ENCODE data around the gene KRT40. TPM values are rescaled to one million over a fixed set of nuclear protein-coding genes. Genes with fewer than 3 reads are reported as not detected.

Gene KRT40
- polyA plus RNA-seq, 3 donors, result not detected

- no peak for TF ChIP-seq CTCF (IDR thresholded peaks at IDR 0.05)
- Histone ChIP-seq H2AFZ (ENCODE audit: insufficient read depth, low read depth, low read length, poor library complexity, severe bottlenecking) (no peak overlapping the region), H3K4me1 (ENCODE audit: control insufficient read depth in 1 of 2, insufficient read depth in 2 of 2, low read length in 2 of 2) (no peaks in the 10 kb centered on the region), H3K4me3 (replicated peaks in 1 of 3; ENCODE audit: low read depth in 2 of 3, low read length in 3 of 3) (no peak overlapping the region), H3K36me3 (replicated peaks in 1 of 2; ENCODE audit: control insufficient read depth in 1 of 2, insufficient read depth in 2 of 2, low read length in 2 of 2) (no peaks in the 10 kb centered on the region), H3K9me3 (replicated peaks in 1 of 2; ENCODE audit: control insufficient read depth in 1 of 2, insufficient read depth in 1 of 2, low read length in 2 of 2) (no peaks in the 10 kb centered on the region), H3K79me2 (ENCODE audit: insufficient read depth, low read length) (no peaks in the 10 kb centered on the region), H3K9ac (ENCODE audit: insufficient read depth, low read length, poor library complexity, severe bottlenecking) (no peak overlapping the region), H3K4me2 (replicated peaks; ENCODE audit: extremely low read depth, low read length, poor library complexity, severe bottlenecking) (no peak overlapping the region), H4K20me1 (ENCODE audit: insufficient read depth, low read length) (no peaks in the 10 kb centered on the region), H3K27ac (ENCODE audit: low read depth in 1 of 2, low read length in 2 of 2) (no peak overlapping the region), H3K27me3 (ENCODE audit: control insufficient read depth in 2 of 2, insufficient read depth in 2 of 2, low read length in 2 of 2) (no peaks in the 10 kb centered on the region)
- peaks cover 0 to 3% (median 3%) of the 10 kb centered on the region in 3 donors for H3K27me3 Mint-ChIP-seq (ENCODE audit: low read depth in 3 of 3)
- no peak overlapping the region for H3K27ac Mint-ChIP-seq
- no peaks in the 10 kb centered on the region for H3K36me3 Mint-ChIP-seq
- no peak overlapping the region for H3K4me3 Mint-ChIP-seq
- no peak for DNase-seq
- H3K4me1 Mint-ChIP-seq, result no peaks in the 10 kb centered on the region
- H3K9me3 Mint-ChIP-seq, result peaks cover 0 to 2% (median 0%) of the 10 kb centered on the region in 7 donors
- intact Hi-C loops (cut with micrococcal nuclease), result no loop called here
Observed at GRCh38 chr17:41010441-41010840, 26.3 kb upstream of the KRT40 start.

GRCh38 chr17:41009936-41010335, 25.8 kb upstream of the KRT40 start:
- Histone ChIP-seq H3K4me2 (replicated peaks; ENCODE audit: extremely low read depth, low read length, poor library complexity, severe bottlenecking) (no peak overlapping the region), H3K27me3 (ENCODE audit: control insufficient read depth in 2 of 2, insufficient read depth in 2 of 2, low read length in 2 of 2) (no peaks in the 10 kb centered on the region), H3K9ac (ENCODE audit: insufficient read depth, low read length, poor library complexity, severe bottlenecking) (no peak overlapping the region), H3K27ac (ENCODE audit: low read depth in 1 of 2, low read length in 2 of 2) (no peak overlapping the region), H3K9me3 (replicated peaks in 1 of 2; ENCODE audit: control insufficient read depth in 1 of 2, insufficient read depth in 1 of 2, low read length in 2 of 2) (no peaks in the 10 kb centered on the region), H2AFZ (ENCODE audit: insufficient read depth, low read depth, low read length, poor library complexity, severe bottlenecking) (no peak overlapping the region), H3K4me3 (replicated peaks in 1 of 3; ENCODE audit: low read depth in 2 of 3, low read length in 3 of 3) (no peak overlapping the region), H4K20me1 (ENCODE audit: insufficient read depth, low read length) (no peaks in the 10 kb centered on the region), H3K36me3 (replicated peaks in 1 of 2; ENCODE audit: control insufficient read depth in 1 of 2, insufficient read depth in 2 of 2, low read length in 2 of 2) (no peaks in the 10 kb centered on the region), H3K79me2 (ENCODE audit: insufficient read depth, low read length) (no peaks in the 10 kb centered on the region), H3K4me1 (ENCODE audit: control insufficient read depth in 1 of 2, insufficient read depth in 2 of 2, low read length in 2 of 2) (no peaks in the 10 kb centered on the region)
- Mint-ChIP-seq H3K36me3 (no peaks in the 10 kb centered on the region), H3K27me3 (ENCODE audit: low read depth in 3 of 3) (peaks cover 0 to 3% (median 3%) of the 10 kb centered on the region in 3 donors), H3K4me3 (no peak overlapping the region), H3K9me3 (peaks cover 0 to 2% (median 0%) of the 10 kb centered on the region in 7 donors), H3K4me1 (no peaks in the 10 kb centered on the region), H3K27ac (no peak overlapping the region)
- DNase-seq, result no peak
- TF ChIP-seq CTCF (IDR thresholded peaks at IDR 0.05), result no peak
- intact Hi-C loops (cut with micrococcal nuclease), result no loop called here
- WGBS (ENCODE audit: insufficient coverage), result no CpG with 5 or more reads among the region's 1 CpG
